ENCODE data around the gene PRKG1. TPM values are rescaled to one million over a fixed set of nuclear protein-coding genes. Genes with fewer than 3 reads are reported as not detected.

PRKG1 gene
- total RNA-seq, 1 donor from 2014 or later: 26.4 TPM

DNA sequence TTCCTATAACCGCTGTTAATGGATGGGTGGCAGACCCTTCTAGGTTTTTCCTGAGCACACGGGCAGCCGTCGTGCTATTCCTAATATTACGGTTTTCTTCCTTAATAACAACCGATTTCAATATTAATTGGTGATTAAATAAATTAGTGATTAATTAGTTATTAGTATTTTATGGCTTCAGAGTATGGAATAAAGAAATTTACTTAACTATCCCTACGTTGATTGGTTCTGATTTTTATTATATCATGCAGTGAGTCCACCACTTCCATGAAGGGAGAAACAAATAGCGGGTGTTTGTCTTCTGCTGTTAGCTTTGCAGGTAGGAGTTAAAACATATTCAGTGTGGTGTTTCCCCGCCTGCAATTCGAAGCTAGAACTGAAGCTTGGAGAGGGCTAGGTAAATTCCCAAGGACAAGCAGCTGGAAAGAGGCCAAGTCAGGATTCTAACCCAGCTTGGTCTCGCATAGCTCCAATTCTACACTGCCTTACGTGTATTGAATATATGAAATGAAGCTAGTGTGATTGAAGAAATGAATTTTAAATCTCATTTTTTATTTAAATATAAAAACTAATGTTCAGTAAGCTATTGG lies 626.0 kb downstream of the PRKG1 start:
- H4K20me1 ChIP-seq (ENCODE audit: low read depth): peaks cover 12% of the 10 kb centered on the region
- no peaks in the 10 kb centered on the region for H3K9me3 Mint-ChIP-seq
- no peak overlapping the region for H3K9ac ChIP-seq
- DNase-seq (ENCODE audit: low spot score): peak; percentile 19
- H3K4me1 ChIP-seq: peaks cover 43% of the 10 kb centered on the region
- H3K27ac Mint-ChIP-seq: peak overlapping the region; percentile 100
- peak overlapping the region; percentile 99 for H3K4me3 ChIP-seq
- H3K36me3 ChIP-seq: peaks cover 11% of the 10 kb centered on the region
- H3K27me3 ChIP-seq: no peaks in the 10 kb centered on the region
- H3K27me3 Mint-ChIP-seq (ENCODE audit: insufficient read depth, low read depth): peaks cover 6% of the 10 kb centered on the region
- H3K27ac ChIP-seq: peak overlapping the region; percentile 99
- peak overlapping the region; percentile 100 for H2AFZ ChIP-seq (replicated peaks)
- H3K4me1 Mint-ChIP-seq: peaks cover 33% of the 10 kb centered on the region
- H3K9me3 ChIP-seq (ENCODE audit: low read depth): no peaks in the 10 kb centered on the region
- peaks cover 17% of the 10 kb centered on the region for H3F3A ChIP-seq (ENCODE audit: low read depth)
- H3K36me3 Mint-ChIP-seq: peaks cover 22% of the 10 kb centered on the region
- TF ChIP-seq EZH2 (IDR thresholded peaks at IDR 0.05) (no peak), EZH2phosphoT487 (IDR thresholded peaks at IDR 0.05) (no peak)
- TF ChIP-seq, protein P1, sequence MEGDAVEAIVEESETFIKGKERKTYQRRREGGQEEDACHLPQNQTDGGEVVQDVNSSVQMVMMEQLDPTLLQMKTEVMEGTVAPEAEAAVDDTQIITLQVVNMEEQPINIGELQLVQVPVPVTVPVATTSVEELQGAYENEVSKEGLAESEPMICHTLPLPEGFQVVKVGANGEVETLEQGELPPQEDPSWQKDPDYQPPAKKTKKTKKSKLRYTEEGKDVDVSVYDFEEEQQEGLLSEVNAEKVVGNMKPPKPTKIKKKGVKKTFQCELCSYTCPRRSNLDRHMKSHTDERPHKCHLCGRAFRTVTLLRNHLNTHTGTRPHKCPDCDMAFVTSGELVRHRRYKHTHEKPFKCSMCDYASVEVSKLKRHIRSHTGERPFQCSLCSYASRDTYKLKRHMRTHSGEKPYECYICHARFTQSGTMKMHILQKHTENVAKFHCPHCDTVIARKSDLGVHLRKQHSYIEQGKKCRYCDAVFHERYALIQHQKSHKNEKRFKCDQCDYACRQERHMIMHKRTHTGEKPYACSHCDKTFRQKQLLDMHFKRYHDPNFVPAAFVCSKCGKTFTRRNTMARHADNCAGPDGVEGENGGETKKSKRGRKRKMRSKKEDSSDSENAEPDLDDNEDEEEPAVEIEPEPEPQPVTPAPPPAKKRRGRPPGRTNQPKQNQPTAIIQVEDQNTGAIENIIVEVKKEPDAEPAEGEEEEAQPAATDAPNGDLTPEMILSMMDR (IDR thresholded peaks at IDR 0.05): no peak
- peak overlapping the region; percentile 99 for H3K4me2 ChIP-seq
- H3K4me3 Mint-ChIP-seq: peak overlapping the region; percentile 99
- peaks cover 41% of the 10 kb centered on the region for H3K79me2 ChIP-seq (ENCODE audit: low read depth)

DNA sequence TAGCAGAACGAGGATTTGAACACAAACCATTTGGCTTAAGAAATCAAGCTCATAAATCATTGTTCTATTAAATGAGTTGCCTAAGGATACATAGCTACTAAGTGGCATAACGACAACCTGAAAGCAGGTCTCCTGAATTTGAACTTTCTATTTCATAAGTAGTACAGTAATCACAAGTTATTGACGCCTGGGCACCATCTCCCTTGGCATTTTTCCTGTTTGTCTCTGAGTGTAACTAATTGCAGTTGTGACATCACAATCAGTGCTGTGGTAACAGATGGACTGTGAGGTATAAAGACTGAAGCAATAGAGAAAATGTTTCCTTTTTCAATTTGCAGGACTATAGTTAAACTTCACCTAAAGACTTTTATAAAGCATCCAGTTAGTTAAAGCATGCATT lies 631.5 kb downstream of the PRKG1 start:
- Histone ChIP-seq H3K4me3 (no peak overlapping the region), H2AFZ (replicated peaks) (no peak overlapping the region), H3K9me3 (ENCODE audit: low read depth) (no peaks in the 10 kb centered on the region), H3K36me3 (no peaks in the 10 kb centered on the region), H3K79me2 (ENCODE audit: low read depth) (no peaks in the 10 kb centered on the region), H3F3A (ENCODE audit: low read depth) (peaks cover 6% of the 10 kb centered on the region), H3K4me1 (peaks cover 7% of the 10 kb centered on the region), H3K27ac (no peak overlapping the region), H3K27me3 (no peaks in the 10 kb centered on the region), H3K9ac (no peak overlapping the region), H4K20me1 (ENCODE audit: low read depth) (no peaks in the 10 kb centered on the region), H3K4me2 (no peak overlapping the region)
- DNase-seq (ENCODE audit: low spot score): no peak
- TF ChIP-seq EZH2 (IDR thresholded peaks at IDR 0.05) (no peak), EZH2phosphoT487 (IDR thresholded peaks at IDR 0.05) (no peak)
- TF ChIP-seq, protein P1 (IDR thresholded peaks at IDR 0.05): no peak
- H3K4me1 Mint-ChIP-seq: no peaks in the 10 kb centered on the region
- no peaks in the 10 kb centered on the region for H3K36me3 Mint-ChIP-seq
- H3K27ac Mint-ChIP-seq: no peak overlapping the region
- H3K27me3 Mint-ChIP-seq (ENCODE audit: insufficient read depth, low read depth): no peaks in the 10 kb centered on the region
- H3K9me3 Mint-ChIP-seq: no peaks in the 10 kb centered on the region
- H3K4me3 Mint-ChIP-seq: no peak overlapping the region

DNA sequence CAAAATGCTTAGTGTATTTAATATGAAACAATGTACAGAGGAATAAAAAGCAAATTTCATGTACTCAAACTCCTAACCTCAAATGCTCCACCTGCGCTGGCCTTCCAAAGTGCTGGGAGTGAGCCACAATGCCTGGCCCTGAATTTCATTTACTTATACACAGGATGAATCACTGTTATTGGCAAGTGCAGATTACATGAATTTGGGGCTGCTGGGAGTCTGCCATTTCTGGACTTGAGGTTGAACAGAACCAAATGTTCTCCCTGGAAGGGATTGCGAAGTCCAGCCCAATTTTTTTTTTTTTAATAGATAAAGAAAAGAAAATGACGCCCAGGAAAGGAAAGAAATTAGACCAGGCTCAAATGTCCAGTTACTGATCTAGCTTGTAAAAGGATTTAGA lies 631.9 kb downstream of the PRKG1 start:
- H3K9ac ChIP-seq: no peak overlapping the region
- no peak for DNase-seq (ENCODE audit: low spot score)
- no peak overlapping the region for H2AFZ ChIP-seq (replicated peaks)
- peaks cover 1% of the 10 kb centered on the region for H3F3A ChIP-seq (ENCODE audit: low read depth)
- no peak overlapping the region for H3K4me2 ChIP-seq
- H3K27ac Mint-ChIP-seq: no peak overlapping the region
- H3K36me3 ChIP-seq: no peaks in the 10 kb centered on the region
- no peaks in the 10 kb centered on the region for H3K4me1 Mint-ChIP-seq
- no peak overlapping the region for H3K4me3 Mint-ChIP-seq
- no peaks in the 10 kb centered on the region for H4K20me1 ChIP-seq (ENCODE audit: low read depth)
- H3K9me3 Mint-ChIP-seq: no peaks in the 10 kb centered on the region
- H3K4me1 ChIP-seq: peaks cover 6% of the 10 kb centered on the region
- H3K27me3 ChIP-seq: no peaks in the 10 kb centered on the region
- H3K4me3 ChIP-seq: no peak overlapping the region
- no peaks in the 10 kb centered on the region for H3K36me3 Mint-ChIP-seq
- H3K27ac ChIP-seq: no peak overlapping the region
- TF ChIP-seq, protein P1 (IDR thresholded peaks at IDR 0.05): no peak
- TF ChIP-seq EZH2 (IDR thresholded peaks at IDR 0.05): no peak
- TF ChIP-seq EZH2phosphoT487 (IDR thresholded peaks at IDR 0.05): no peak
- no peaks in the 10 kb centered on the region for H3K9me3 ChIP-seq (ENCODE audit: low read depth)
- no peaks in the 10 kb centered on the region for H3K27me3 Mint-ChIP-seq (ENCODE audit: insufficient read depth, low read depth)
- no peaks in the 10 kb centered on the region for H3K79me2 ChIP-seq (ENCODE audit: low read depth)
